Activated CD8-positive, alpha-beta T cell treated with anti-CD3 and anti-CD28 coated beads for 36 hours (primary cell): ENCODE measurements around the gene CIAO3. TPM values are rescaled to one million over a fixed set of nuclear protein-coding genes. Genes with fewer than 3 reads are reported as not detected.

ENCODE experiments used
- ATAC-seq: fragments of 200-7000 bp; cut with Tn5 transposase; one replicate; pipeline ENCODE4 v1.10.0; 2021; ENCODE audit warnings: mild to moderate bottlenecking, moderate library complexity
- CTCF ChIA-PET: fragments of 350-600 bp; sonication (Branson Sonifier 250); formaldehyde crosslinking; loops from one replicate; lab custom pipeline; 2021; ENCODE audit warnings: antibody characterized with exemption; lab: Charles Lee
- POLR2A ChIA-PET: fragments of 350-600 bp; sonication (Branson Sonifier 250); formaldehyde crosslinking; loops from one replicate; lab custom pipeline; 2021; ENCODE audit warnings: antibody characterized with exemption; lab: Charles Lee
- DNase-seq: peaks from one replicate; pipeline ENCODE4 v3.0.0-alpha.2; 2020
- H3K27ac Mint-ChIP-seq: one replicate; pipeline ENCODE4 v1.8.0; 2021; ENCODE audit warnings: mild to moderate bottlenecking, mixed read lengths
- H3K27me3 Mint-ChIP-seq: one replicate; pipeline ENCODE4 v1.8.0; 2021; ENCODE audit warnings: mixed read lengths
- H3K36me3 Mint-ChIP-seq: one replicate; pipeline ENCODE4 v1.8.0; 2021; ENCODE audit warnings: low read depth, mixed read lengths
- H3K4me1 Mint-ChIP-seq: one replicate; pipeline ENCODE4 v1.8.0; 2021; ENCODE audit warnings: low read depth, mixed read lengths
- H3K4me3 Mint-ChIP-seq: one replicate; pipeline ENCODE4 v1.8.0; 2021; ENCODE audit warnings: mild to moderate bottlenecking, moderate library complexity, mixed read lengths
- H3K9me3 Mint-ChIP-seq: one replicate; pipeline ENCODE4 v1.8.0; 2021; ENCODE audit warnings: mixed read lengths
- intact Hi-C: fragments of 100-400 bp; cut with micrococcal nuclease; formaldehyde crosslinking; loops from one replicate; pipeline ENCODE4 v1.10.0; 2022
- microRNA-seq: library from miRNA; unstranded; fragments of <30 nt; microRNA quantifications from one replicate; pipeline ENCODE4 v1.2.0, GENCODE V29; 2022; ENCODE audit warnings: borderline microRNAs expressed, borderline replicate concordance
- total RNA-seq, 2 experiments: library from RNA; stranded (reverse); gene quantifications; one replicate each; pipeline ENCODE4 v1.2.3, GENCODE V29; 2021
- TF ChIP-seq, protein P1 (sequence below): fragments of 200-600 bp; IDR thresholded peaks from one replicate; pipeline ENCODE4 v1.8.0; 2022; ENCODE audit warnings: antibody characterized with exemption, mild to moderate bottlenecking

Gene CIAO3
- total RNA-seq, 2 experiments from 2014 or later = 21.3 to 25.0 TPM

DNA sequence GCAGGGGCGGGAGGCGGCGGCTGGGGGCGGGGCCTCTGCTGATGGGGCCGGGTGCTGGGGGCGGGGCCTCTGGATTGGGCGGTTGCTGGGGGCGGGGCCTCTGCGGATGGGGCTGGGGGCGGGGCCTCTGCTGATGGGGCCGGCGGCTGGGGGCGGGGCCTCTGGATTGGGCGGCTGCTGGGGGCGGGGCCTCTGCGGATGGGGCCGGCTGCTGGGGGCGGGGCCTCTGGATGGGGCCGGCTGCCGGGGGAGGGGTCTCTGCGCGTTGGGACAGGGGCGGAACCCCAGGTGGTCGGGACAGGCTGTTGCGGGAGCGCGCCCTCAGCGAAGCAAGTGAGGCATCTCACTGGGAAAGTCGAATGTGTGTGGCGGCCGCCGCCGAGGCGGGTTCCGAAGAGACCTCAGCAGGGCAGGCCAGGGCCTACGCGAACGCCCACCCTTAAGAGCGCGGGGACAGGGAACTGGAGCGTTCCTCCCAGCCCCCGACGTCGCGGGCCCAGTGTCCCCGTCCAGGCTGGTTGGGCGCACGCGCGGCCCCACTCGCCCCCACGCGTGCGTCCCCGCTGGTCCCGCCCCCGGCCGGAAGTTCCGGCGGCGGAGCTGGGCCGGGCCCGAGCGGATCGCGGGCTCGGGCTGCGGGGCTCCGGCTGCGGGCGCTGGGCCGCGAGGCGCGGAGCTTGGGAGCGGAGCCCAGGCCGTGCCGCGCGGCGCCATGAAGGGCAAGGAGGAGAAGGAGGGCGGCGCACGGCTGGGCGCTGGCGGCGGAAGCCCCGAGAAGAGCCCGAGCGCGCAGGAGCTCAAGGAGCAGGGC lies 60.8 kb downstream of the CIAO3 start, which contains the start of gene STUB1:
STUB1 (plus strand) TSS at position 597 of the 811 bp plus-strand sequence; CDS start at position 713, 116 bp downstream.
- Mint-ChIP-seq H3K9me3 (no peaks in the 10 kb centered on the region), H3K4me1 (peaks cover 40% of the 10 kb centered on the region), H3K27me3 (peaks cover 6% of the 10 kb centered on the region), H3K36me3 (peaks cover 20% of the 10 kb centered on the region), H3K4me3 (peak within 1 kb of the TSS; percentile 83), H3K27ac (peak within 1 kb of the TSS; percentile 90)
- ChIA-PET POLR2A (interaction anchor here (0.6 to 2.7 kb wide), 11 partner anchors 9 to 625 kb away, joined by 3 to 16 read pairs (median 5); partner anchors contain the start of genes METTL26, RHOT2, WDR24 and WDR90), CTCF (interaction anchor here (1.2 to 1.4 kb wide), 3 partner anchors 12 to 106 kb away, joined by 3 to 9 read pairs (median 3); partner anchors contain the start of gene RHOT2)
- TF ChIP-seq, protein P1, sequence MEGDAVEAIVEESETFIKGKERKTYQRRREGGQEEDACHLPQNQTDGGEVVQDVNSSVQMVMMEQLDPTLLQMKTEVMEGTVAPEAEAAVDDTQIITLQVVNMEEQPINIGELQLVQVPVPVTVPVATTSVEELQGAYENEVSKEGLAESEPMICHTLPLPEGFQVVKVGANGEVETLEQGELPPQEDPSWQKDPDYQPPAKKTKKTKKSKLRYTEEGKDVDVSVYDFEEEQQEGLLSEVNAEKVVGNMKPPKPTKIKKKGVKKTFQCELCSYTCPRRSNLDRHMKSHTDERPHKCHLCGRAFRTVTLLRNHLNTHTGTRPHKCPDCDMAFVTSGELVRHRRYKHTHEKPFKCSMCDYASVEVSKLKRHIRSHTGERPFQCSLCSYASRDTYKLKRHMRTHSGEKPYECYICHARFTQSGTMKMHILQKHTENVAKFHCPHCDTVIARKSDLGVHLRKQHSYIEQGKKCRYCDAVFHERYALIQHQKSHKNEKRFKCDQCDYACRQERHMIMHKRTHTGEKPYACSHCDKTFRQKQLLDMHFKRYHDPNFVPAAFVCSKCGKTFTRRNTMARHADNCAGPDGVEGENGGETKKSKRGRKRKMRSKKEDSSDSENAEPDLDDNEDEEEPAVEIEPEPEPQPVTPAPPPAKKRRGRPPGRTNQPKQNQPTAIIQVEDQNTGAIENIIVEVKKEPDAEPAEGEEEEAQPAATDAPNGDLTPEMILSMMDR = no peak
- DNase-seq (peak; percentile 88), ATAC-seq (peak; percentile 67)
- intact Hi-C loops = no loop called here

Small RNA genes lying within 50 kb of the gene (microRNA-seq; reads per million reads assigned to microRNA genes)
- not detected for gene MIR662

Other genes with a start within 250 kb of the CIAO3 start
- gene CAPN15, start 213.3 kb downstream of the CIAO3 start, total RNA-seq = 10 to 100 TPM; 76.4 to 81.2 TPM
- not detected for gene PRR35, start 180.6 kb downstream of the CIAO3 start, total RNA-seq
- gene NHLRC4, start 174.0 kb downstream of the CIAO3 start, total RNA-seq = under 1 TPM; 0.41 to 0.72 TPM
- 10 to 100 TPM; 18.5 to 18.6 TPM for gene PIGQ, start 171.0 kb downstream of the CIAO3 start, total RNA-seq
- 1 to 10 TPM; 8.1 to 8.8 TPM for gene RAB40C, start 150.9 kb downstream of the CIAO3 start, total RNA-seq
- under 1 TPM in 1 of 2 experiments, not detected in 1; 0.25 TPM for gene WFIKKN1, start 110.0 kb downstream of the CIAO3 start, total RNA-seq
- 100 to 1,000 TPM; 119 to 133 TPM for gene METTL26, start 104.7 kb downstream of the CIAO3 start, total RNA-seq
- gene MCRIP2, start 99.2 kb downstream of the CIAO3 start, total RNA-seq = 10 to 100 TPM; 60.7 to 62.7 TPM
- gene WDR90, start 91.6 kb downstream of the CIAO3 start, total RNA-seq = 10 to 100 TPM; 89.6 to 90.7 TPM
- gene RHOT2, start 72.9 kb downstream of the CIAO3 start, total RNA-seq = 100 to 1,000 TPM; 110 TPM
- gene RHBDL1, start 65.3 kb downstream of the CIAO3 start, total RNA-seq = under 1 TPM; 0.79 to 0.89 TPM
- 10 to 100 TPM; 57.1 to 61.7 TPM for gene STUB1, start 60.6 kb downstream of the CIAO3 start, total RNA-seq
- gene JMJD8, start 56.7 kb downstream of the CIAO3 start, total RNA-seq = 10 to 100 TPM; 26.2 to 28.7 TPM
- gene WDR24, start 50.6 kb downstream of the CIAO3 start, total RNA-seq = 10 to 100 TPM; 17.6 to 18.7 TPM
- gene FBXL16, start 35.2 kb downstream of the CIAO3 start, total RNA-seq = 1 to 10 TPM; 5.9 to 8.0 TPM
- gene METRN, start 25.9 kb downstream of the CIAO3 start, total RNA-seq = 10 to 100 TPM; 37.2 to 43.1 TPM
- gene ANTKMT, start 19.9 kb downstream of the CIAO3 start, total RNA-seq = 10 to 100 TPM; 34.3 to 38.4 TPM
- gene CCDC78, start 14.6 kb downstream of the CIAO3 start, total RNA-seq = 1 to 10 TPM; 4.6 to 5.7 TPM
- 10 to 100 TPM; 28.8 to 32.6 TPM for gene HAGHL, start 13.9 kb downstream of the CIAO3 start, total RNA-seq
- not detected for gene MSLN, start 19.7 kb upstream of the CIAO3 start, total RNA-seq
- 10 to 100 TPM; 17.1 to 18.1 TPM for gene RPUSD1, start 47.4 kb upstream of the CIAO3 start, total RNA-seq
- gene CHTF18, start 47.6 kb upstream of the CIAO3 start, total RNA-seq = 100 to 1,000 TPM in 1 of 2 experiments, 10 to 100 TPM in 1; 95.6 to 115 TPM
- not detected for gene GNG13, start 59.7 kb upstream of the CIAO3 start, total RNA-seq
- gene LMF1, start 230.0 kb upstream of the CIAO3 start, total RNA-seq = 1 to 10 TPM; 8.7 to 9.7 TPM
- gene SOX8, start 240.8 kb upstream of the CIAO3 start, total RNA-seq = 1 to 10 TPM; 1.6 to 2.1 TPM